Measurements from ENCODE around the gene CHRNA7.

DNA sequence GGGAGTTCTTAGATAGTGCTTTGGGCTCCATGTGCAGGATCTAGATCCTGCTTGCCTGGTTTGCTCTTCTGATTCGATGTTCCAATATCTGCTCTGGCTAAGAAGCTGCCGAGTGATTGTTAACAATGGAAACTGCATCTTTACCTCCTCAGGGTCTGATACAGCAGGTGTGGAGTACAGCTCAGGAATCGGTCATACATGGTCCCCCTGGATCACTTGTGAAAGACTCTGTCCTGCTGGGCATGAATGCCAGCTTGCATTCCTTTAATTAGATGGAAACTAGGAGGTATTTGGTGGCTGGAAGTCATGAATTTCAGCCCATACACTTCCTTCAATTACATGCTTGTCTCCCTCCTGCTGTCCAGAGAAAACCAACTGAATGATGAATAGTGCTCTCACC is 95.3 kb downstream of the CHRNA7 start:
- no peak for TF ChIP-seq CTCF (IDR thresholded peaks at IDR 0.05)
- TF ChIP-seq ZFX (IDR thresholded peaks at IDR 0.05; ENCODE audit: borderline replicate concordance) = no peak
